Endothelial cell of umbilical vein (primary cell): Measurements from ENCODE around the gene PPM1H. TPM values are rescaled to one million over a fixed set of nuclear protein-coding genes. Genes with fewer than 3 reads are reported as not detected.

ENCODE experiments used
- BruUV-seq: library from RNA; stranded (reverse); fragments of 400-500 nt; replicated peaks from 2 replicates; lab custom pipeline; 2021; lab: Mats Ljungman, UMichigan
- CTCF ChIA-PET: fragments of 300-600, 350-600 bp; sonication (Branson Sonifier 250); formaldehyde crosslinking; loops from one replicate; lab custom pipeline; 2021; ENCODE audit warnings: antibody characterized with exemption, inconsistent platforms; lab: Charles Lee
- POLR2A ChIA-PET: fragments of 300-600, 350-600 bp; sonication (Branson Sonifier 250); formaldehyde crosslinking; loops from one replicate; lab custom pipeline; 2021; ENCODE audit warnings: antibody characterized with exemption, inconsistent platforms; lab: Charles Lee
- DNase-seq: peaks from one replicate; pipeline ENCODE4 v3.0.0-alpha.2; 2011; ENCODE audit warnings: low read depth, low spot score
- FAIRE-seq: peaks from 2 replicates; lab custom pipeline; 2011; peaks lifted over from hg19 to GRCh38; lab: Jason Lieb, UNC
- H2AFZ ChIP-seq: 2 replicates; pipeline ENCODE4 v1.6.0; 2012; ENCODE audit warnings: low read depth, low read length, control low read depth, inconsistent platforms
- H3K27ac ChIP-seq: 2 replicates; pipeline ENCODE4 v1.5.1; 2011; ENCODE audit warnings: low read depth, mild to moderate bottlenecking, control low read depth, low read length, moderate library complexity; ENCODE audit not compliant: insufficient read depth
- H3K27me3 ChIP-seq, 2 experiments: 2 replicates each; pipeline versions ENCODE4 v1.6.0 to v1.6.1; 2011; ENCODE audit warnings: low read length in 2 of 2, mixed read lengths in 1 of 2; ENCODE audit not compliant: control insufficient read depth in 2 of 2, insufficient read depth in 2 of 2
- H3K36me3 ChIP-seq, 2 experiments: 2 replicates in 1 of 2; 3 replicates in 1 of 2; pipeline ENCODE4 v1.5.1; 2011; ENCODE audit warnings: low read length in 2 of 2, mild to moderate bottlenecking in 1 of 2, moderate library complexity in 1 of 2; ENCODE audit not compliant: control insufficient read depth in 2 of 2, insufficient read depth in 2 of 2; ENCODE audit errors: extremely low read depth in 1 of 2
- H3K4me1 ChIP-seq: 3 replicates; pipeline ENCODE4 v1.5.1; 2011; ENCODE audit warnings: mild to moderate bottlenecking, low read length; ENCODE audit not compliant: control insufficient read depth, insufficient read depth; ENCODE audit errors: extremely low read depth
- H3K4me2 ChIP-seq: 2 replicates; pipeline ENCODE4 v1.6.1; 2011; ENCODE audit warnings: low read length, control low read depth, mixed read lengths; ENCODE audit not compliant: insufficient read depth
- H3K4me3 ChIP-seq, 3 experiments: fragments of 200-600 bp in 1 of 3; sonication (generic), shearing (Covaris generic) in 1 of 3; replicated peaks in 1 of 3; 2 replicates each; pipeline ENCODE4 v1.5.1; 2011 to 2016; ENCODE audit warnings: control low read depth in 3 of 3, low read length in 3 of 3, mild to moderate bottlenecking in 2 of 3, inconsistent platforms in 1 of 3, low read depth in 1 of 3, moderate library complexity in 1 of 3; ENCODE audit not compliant: insufficient read depth in 1 of 3
- H3K79me2 ChIP-seq: 2 replicates; pipeline ENCODE4 v1.6.0; 2012; ENCODE audit warnings: low read length, inconsistent platforms; ENCODE audit not compliant: control insufficient read depth, insufficient read depth
- H3K9ac ChIP-seq: replicated peaks from 2 replicates; pipeline ENCODE3; 2011; ENCODE audit warnings: low read length, control low read depth; ENCODE audit not compliant: insufficient read depth; ENCODE audit errors: extremely low read depth
- H3K9me1 ChIP-seq: replicated peaks from 3 replicates; pipeline ENCODE4 v1.6.0; 2011; ENCODE audit warnings: mild to moderate bottlenecking, low read length; ENCODE audit not compliant: control insufficient read depth, insufficient read depth; ENCODE audit errors: extremely low read depth
- H3K9me3 ChIP-seq: replicated peaks from 2 replicates; pipeline ENCODE4 v1.5.1; 2012; ENCODE audit warnings: low read length, inconsistent platforms; ENCODE audit not compliant: control insufficient read depth, insufficient read depth
- H4K20me1 ChIP-seq: replicated peaks from 2 replicates; pipeline ENCODE3; 2011; ENCODE audit warnings: mild to moderate bottlenecking, low read length; ENCODE audit not compliant: control insufficient read depth, insufficient read depth; ENCODE audit errors: extremely low read depth
- CTCF ChIP-seq, 2 donors: IDR thresholded peaks; 1 replicate in 1 of 2; 2 replicates in 1 of 2; pipeline ENCODE4 v1.5.1; 2011; ENCODE audit warnings: low read length in 2 of 2, mild to moderate bottlenecking in 2 of 2, moderate library complexity in 2 of 2, control low read depth in 1 of 2, inconsistent platforms in 1 of 2, low read depth in 1 of 2; ENCODE audit not compliant: insufficient read depth in 1 of 2; ENCODE audit errors: extremely low read depth in 1 of 2
- EZH2 ChIP-seq: IDR thresholded peaks from 2 replicates; pipeline ENCODE4 v1.6.1; 2012; ENCODE audit warnings: borderline replicate concordance, low read depth, mild to moderate bottlenecking, moderate library complexity, low read length, inconsistent platforms; ENCODE audit not compliant: severe bottlenecking
- FOS ChIP-seq: IDR thresholded peaks from 2 replicates; pipeline ENCODE4 v1.6.1; 2011; ENCODE audit warnings: mild to moderate bottlenecking, low read length, moderate library complexity, borderline replicate concordance; ENCODE audit not compliant: insufficient read depth
- GATA2 ChIP-seq: IDR thresholded peaks from 2 replicates; pipeline ENCODE4 v1.7.0; 2011; ENCODE audit warnings: low read depth, mild to moderate bottlenecking, moderate library complexity, mixed read lengths, low read length; ENCODE audit not compliant: insufficient read length, insufficient read depth
- JUN ChIP-seq: IDR thresholded peaks from 2 replicates; pipeline ENCODE4 v1.6.1; 2011; ENCODE audit warnings: borderline replicate concordance, low read depth; ENCODE audit not compliant: insufficient read length, insufficient read depth
- MAX ChIP-seq: IDR thresholded peaks from 2 replicates; pipeline ENCODE4 v1.6.1; 2011; ENCODE audit not compliant: insufficient read depth, insufficient read length
- MYC ChIP-seq: IDR thresholded peaks from one replicate; pipeline ENCODE4 v1.6.1; 2011; ENCODE audit warnings: mild to moderate bottlenecking, low read depth, low read length
- POLR2A ChIP-seq: IDR thresholded peaks from 2 replicates; pipeline ENCODE4 v1.6.1; 2012; ENCODE audit warnings: low read depth, mild to moderate bottlenecking, control low read depth, low read length
- POLR2AphosphoS5 ChIP-seq: IDR thresholded peaks from 2 replicates; pipeline ENCODE4 v1.6.1; 2012; ENCODE audit warnings: low read depth, mild to moderate bottlenecking, control low read depth, low read length, moderate library complexity; ENCODE audit not compliant: insufficient read depth
- dilution Hi-C: fragments of 300-500 bp; cut with MboI; formaldehyde crosslinking; loops from one replicate; pipeline ENCODE4 v1.15.0; 2019; ENCODE audit warnings: low sequenced_read_pairs; ENCODE audit not compliant: extremely low pct_ligation_motif_present
- intact Hi-C: fragments of 100-400 bp; cut with micrococcal nuclease; formaldehyde crosslinking; loops from one replicate; pipeline ENCODE4 v1.10.0; 2022
- polyA plus RNA-seq, 4 experiments: library from polyadenylated mRNA; depleted of rRNA in 3 of 4; stranded (reverse) in 3 of 4; unstranded in 1 of 4; fragments of >200 nt; gene quantifications; 2 replicates each; pipeline versions ENCODE4 v1.2.1 to v1.2.3, GENCODE V29; 2011 to 2012; ENCODE audit warnings: missing spikeins in 1 of 4
- total RNA-seq: library from RNA; stranded (reverse); gene quantifications from 2 replicates; pipeline ENCODE4 v1.2.3, GENCODE V29; 2021

Gene PPM1H
- total and polyA plus RNA-seq, 2 donors (not counting 3 experiments of a cell fraction or from before 2014, with no cell fraction given) = 1.0 to 7.2 TPM

- Histone ChIP-seq H3K27ac (no peak overlapping the region), H2AFZ (no peak overlapping the region), H3K79me2 (no peaks in the 10 kb centered on the region), H3K36me3 (no peaks in the 10 kb centered on the region), H3K27me3 (no peaks in the 10 kb centered on the region), H3K9me1 (no peaks in the 10 kb centered on the region), H3K9me3 (no peaks in the 10 kb centered on the region), H3K4me1 (peaks cover 4% of the 10 kb centered on the region), H3K9ac (no peak overlapping the region), H3K4me3 (no peak overlapping the region), H3K4me2 (no peak overlapping the region), H4K20me1 (no peaks in the 10 kb centered on the region)
- dilution Hi-C loops (no loop called here), intact Hi-C loops (no loop called here)
- TF ChIP-seq POLR2AphosphoS5 = no peak
- TF ChIP-seq GATA2 = no peak
- TF ChIP-seq MYC = no peak
- no peak for TF ChIP-seq CTCF (IDR thresholded peaks at IDR 0.05; ENCODE audit: extremely low read depth in 1 of 2, insufficient read depth in 1 of 2, low read depth in 1 of 2, low read length in 2 of 2)
- no peak for TF ChIP-seq POLR2A
- TF ChIP-seq EZH2 = no peak
- no peak for TF ChIP-seq MAX
- TF ChIP-seq JUN = no peak
- no peak for TF ChIP-seq FOS
- BruUV-seq = no TSS peak
- ChIA-PET POLR2A (no interaction called here), CTCF (interaction anchor here (1.3 to 3.3 kb wide), 5 partner anchors 11 to 377 kb away, joined by 4 to 83 read pairs (median 19); no protein-coding TSS in a partner anchor)
- no peak for DNase-seq
- no peak for FAIRE-seq
Observed at GRCh38 chr12:62814243-62814642, 120.7 kb downstream of the PPM1H start.
